Neural progenitor cell (in vitro differentiated cells): ENCODE data around the gene FARP2. TPM values are rescaled to one million over a fixed set of nuclear protein-coding genes. Genes with fewer than 3 reads are reported as not detected.
A peak's percentile ranks its signal among the peaks of the same experiment; 100 is the strongest.

Experiments
- DNase-seq: peaks from one replicate; pipeline ENCODE4 v3.0.0-alpha.2; 2016; ENCODE audit warnings: low spot score
- H2AFZ ChIP-seq: fragments of 200-600 bp; sonication (generic); replicated peaks from 2 replicates; pipeline ENCODE4 v1.6.1; 2016; ENCODE audit warnings: antibody characterized with exemption
- H3F3A ChIP-seq: fragments of 200-600 bp; sonication (generic); 2 replicates; pipeline ENCODE4 v1.6.1; 2016; ENCODE audit warnings: antibody characterized with exemption, low read depth
- H3K27ac ChIP-seq: fragments of 200-600 bp; sonication (generic); 2 replicates; pipeline ENCODE4 v1.5.1; 2016; ENCODE audit warnings: mild to moderate bottlenecking
- H3K27me3 ChIP-seq: fragments of 200-600 bp; sonication (generic); 2 replicates; pipeline ENCODE4 v1.6.1; 2016; ENCODE audit warnings: mild to moderate bottlenecking, moderate library complexity
- H3K36me3 ChIP-seq: fragments of 200-600 bp; sonication (generic); 2 replicates; pipeline ENCODE4 v1.5.1; 2016
- H3K4me1 ChIP-seq: fragments of 200-600 bp; sonication (generic); 2 replicates; pipeline ENCODE4 v1.6.1; 2016; ENCODE audit warnings: mixed run types
- H3K4me2 ChIP-seq: fragments of 200-600 bp; sonication (generic); 2 replicates; pipeline ENCODE4 v1.6.1; 2016
- H3K4me3 ChIP-seq: fragments of 200-600 bp; sonication (generic); 2 replicates; pipeline ENCODE4 v1.5.1; 2016
- H3K79me2 ChIP-seq: fragments of 200-600 bp; sonication (generic); 2 replicates; pipeline ENCODE4 v1.6.1; 2016; ENCODE audit warnings: low read depth
- H3K9ac ChIP-seq: fragments of 200-600 bp; sonication (generic); 2 replicates; pipeline ENCODE4 v1.6.1; 2016
- H3K9me3 ChIP-seq: fragments of 200-600 bp; sonication (generic); 2 replicates; pipeline ENCODE4 v1.5.1; 2016; ENCODE audit warnings: low read depth
- H4K20me1 ChIP-seq: fragments of 200-600 bp; sonication (generic); 2 replicates; pipeline ENCODE4 v1.6.1; 2016; ENCODE audit warnings: low read depth
- H3K27ac Mint-ChIP-seq: 3 replicates; pipeline ENCODE4 v1.8.0; 2021; ENCODE audit warnings: mixed read lengths
- H3K27me3 Mint-ChIP-seq: 2 replicates; pipeline ENCODE4 v1.8.0; 2022; ENCODE audit warnings: low read depth, mild to moderate bottlenecking, inconsistent platforms, moderate library complexity, mixed read lengths; ENCODE audit not compliant: insufficient read depth
- H3K36me3 Mint-ChIP-seq: 3 replicates; pipeline ENCODE4 v1.8.0; 2021; ENCODE audit warnings: mixed read lengths
- H3K4me1 Mint-ChIP-seq: 3 replicates; pipeline ENCODE4 v1.8.0; 2021; ENCODE audit warnings: mixed read lengths
- H3K4me3 Mint-ChIP-seq: 3 replicates; pipeline ENCODE4 v1.8.0; 2021; ENCODE audit warnings: mild to moderate bottlenecking, moderate library complexity, mixed read lengths
- H3K9me3 Mint-ChIP-seq: 3 replicates; pipeline ENCODE4 v1.8.0; 2020; ENCODE audit warnings: mixed read lengths
- CTCF ChIP-seq: fragments of 200-600 bp; sonication (generic); IDR thresholded peaks from 2 replicates; pipeline ENCODE4 v1.5.1; 2017; ENCODE audit warnings: antibody characterized with exemption, mild to moderate bottlenecking
- EZH2 ChIP-seq: fragments of 200-600 bp; sonication (generic); IDR thresholded peaks from 2 replicates; pipeline ENCODE4 v1.6.1; 2017; ENCODE audit warnings: antibody characterized with exemption, mild to moderate bottlenecking, moderate library complexity
- EZH2phosphoT487 ChIP-seq: fragments of 200-600 bp; sonication (generic); IDR thresholded peaks from 2 replicates; pipeline ENCODE4 v1.6.1; 2017; ENCODE audit warnings: antibody characterized with exemption
- total RNA-seq: library from RNA; depleted of rRNA; stranded (reverse); fragments of >200 nt; gene quantifications from 2 replicates; pipeline ENCODE4 v1.2.3, GENCODE V29; 2015; ENCODE audit warnings: low replicate concordance

Gene FARP2
- total RNA-seq, 1 donor from 2014 or later = 32.3 TPM

GRCh38 chr2:241498115-241499070 lies 142.3 kb downstream of the FARP2 start:
- H2AFZ ChIP-seq = no peak overlapping the region
- H3K4me1 ChIP-seq = no peaks in the 10 kb centered on the region
- Mint-ChIP-seq H3K9me3 (no peaks in the 10 kb centered on the region), H3K4me1 (no peaks in the 10 kb centered on the region), H3K27ac (no peak overlapping the region), H3K36me3 (peaks cover 8% of the 10 kb centered on the region), H3K27me3 (peaks cover 7% of the 10 kb centered on the region), H3K4me3 (no peak overlapping the region)
- no peak overlapping the region for H3K27ac ChIP-seq
- peaks cover 21% of the 10 kb centered on the region for H3K79me2 ChIP-seq
- H3K27me3 ChIP-seq = no peaks in the 10 kb centered on the region
- peaks cover 30% of the 10 kb centered on the region for H4K20me1 ChIP-seq
- H3K4me3 ChIP-seq = no peak overlapping the region
- no peak overlapping the region for H3K9ac ChIP-seq
- no peak overlapping the region for H3K4me2 ChIP-seq
- no peaks in the 10 kb centered on the region for H3K9me3 ChIP-seq
- H3F3A ChIP-seq = no peaks in the 10 kb centered on the region
- DNase-seq = no peak
- TF ChIP-seq EZH2 = no peak
- TF ChIP-seq EZH2phosphoT487 = no peak
- no peak for TF ChIP-seq CTCF
- H3K36me3 ChIP-seq = no peaks in the 10 kb centered on the region

GRCh38 chr2:241499146-241499965 lies 143.3 kb downstream of the FARP2 start:
- H3K9me3 Mint-ChIP-seq = no peaks in the 10 kb centered on the region
- peaks cover 31% of the 10 kb centered on the region for H3K79me2 ChIP-seq
- no peak overlapping the region for H2AFZ ChIP-seq
- H3K9ac ChIP-seq = peak overlapping the region; percentile 32
- TF ChIP-seq CTCF (no peak), EZH2 (no peak), EZH2phosphoT487 (no peak)
- H3K4me2 ChIP-seq = no peak overlapping the region
- H4K20me1 ChIP-seq = peaks cover 37% of the 10 kb centered on the region
- H3K4me3 ChIP-seq = no peak overlapping the region
- peak overlapping the region; percentile 13 for H3K27ac ChIP-seq
- H3F3A ChIP-seq = no peaks in the 10 kb centered on the region
- no peaks in the 10 kb centered on the region for H3K9me3 ChIP-seq
- no peak overlapping the region for H3K4me3 Mint-ChIP-seq
- no peaks in the 10 kb centered on the region for H3K4me1 Mint-ChIP-seq
- no peaks in the 10 kb centered on the region for H3K4me1 ChIP-seq
- H3K27me3 ChIP-seq = no peaks in the 10 kb centered on the region
- H3K36me3 ChIP-seq = no peaks in the 10 kb centered on the region
- H3K36me3 Mint-ChIP-seq = peaks cover 8% of the 10 kb centered on the region
- peaks cover 7% of the 10 kb centered on the region for H3K27me3 Mint-ChIP-seq
- H3K27ac Mint-ChIP-seq = no peak overlapping the region
- no peak for DNase-seq

- Histone ChIP-seq H3K9me3 (no peaks in the 10 kb centered on the region), H4K20me1 (peaks cover 43% of the 10 kb centered on the region), H3K4me2 (no peak overlapping the region), H3K27ac (peak overlapping the region; percentile 13), H2AFZ (no peak overlapping the region), H3K4me3 (no peak overlapping the region), H3K79me2 (peaks cover 37% of the 10 kb centered on the region), H3K36me3 (no peaks in the 10 kb centered on the region), H3K27me3 (no peaks in the 10 kb centered on the region), H3F3A (no peaks in the 10 kb centered on the region), H3K4me1 (no peaks in the 10 kb centered on the region), H3K9ac (peak overlapping the region; percentile 32)
- no peak for DNase-seq
- H3K36me3 Mint-ChIP-seq = peaks cover 8% of the 10 kb centered on the region
- H3K4me1 Mint-ChIP-seq = peaks cover 2% of the 10 kb centered on the region
- H3K27me3 Mint-ChIP-seq = peaks cover 6% of the 10 kb centered on the region
- no peaks in the 10 kb centered on the region for H3K9me3 Mint-ChIP-seq
- no peak overlapping the region for H3K27ac Mint-ChIP-seq
- H3K4me3 Mint-ChIP-seq = no peak overlapping the region
- TF ChIP-seq CTCF = no peak
Measured at GRCh38 chr2:241500016-241500415, 143.9 kb downstream of the FARP2 start.
